Thoracic aorta (tissue), 2 donors: Measurements from ENCODE around the gene GRIK4. TPM values are rescaled to one million over a fixed set of nuclear protein-coding genes. Genes with fewer than 3 reads are reported as not detected.

Experiments used
- ATAC-seq: fragments of 150-250 bp; one replicate; pipeline ENCODE4 v1.8.0; 2017; ENCODE audit warnings: low read depth; ENCODE audit not compliant: insufficient number of reproducible peaks, low FRiP score
- DNase-seq: peaks from one replicate; pipeline ENCODE4 v3.0.0-alpha.2; 2020; ENCODE audit warnings: low spot score
- H3K27ac ChIP-seq, 2 donors: fragments of 200-600 bp; sonication (generic); 1 replicate in 1 of 2; 2 replicates in 1 of 2; pipeline ENCODE4 v1.5.1; 2016; ENCODE audit warnings: mild to moderate bottlenecking in 2 of 2, moderate library complexity in 2 of 2
- H3K27me3 ChIP-seq: fragments of 200-600 bp; sonication (generic); replicated peaks from 2 replicates; pipeline ENCODE4 v1.6.0; 2016; ENCODE audit warnings: mild to moderate bottlenecking; ENCODE audit not compliant: insufficient read depth
- H3K36me3 ChIP-seq: fragments of 200-600 bp; sonication (generic); one replicate; pipeline ENCODE4 v1.5.1; 2016
- H3K4me1 ChIP-seq, 2 donors: fragments of 200-600 bp; sonication (generic); 1 replicate in 1 of 2; 2 replicates in 1 of 2; pipeline versions ENCODE4 v1.5.1 to v1.6.0; 2016; ENCODE audit warnings: low read depth in 2 of 2, mild to moderate bottlenecking in 1 of 2; ENCODE audit not compliant: control insufficient read depth in 1 of 2
- H3K4me3 ChIP-seq: fragments of 200-600 bp; sonication (generic); 2 replicates; pipeline ENCODE4 v1.5.1; 2016; ENCODE audit warnings: mild to moderate bottlenecking
- H3K9me3 ChIP-seq: fragments of 200-600 bp; sonication (generic); 2 replicates; pipeline ENCODE4 v1.5.1; 2016
- total RNA-seq, 2 donors: library from RNA; depleted of rRNA; stranded (reverse); fragments of >200 nt; gene quantifications; one replicate each; pipeline versions ENCODE4 v1.1.0 to v1.2.3, GENCODE V29; 2016
- TF ChIP-seq, protein P1 (sequence below): fragments of 200-600 bp; sonication (generic); IDR thresholded peaks from one replicate; pipeline ENCODE4 v1.5.1; 2019; ENCODE audit warnings: antibody characterized with exemption

The GRIK4 gene
- total RNA-seq, 2 donors from 2014 or later = not detected

DNA sequence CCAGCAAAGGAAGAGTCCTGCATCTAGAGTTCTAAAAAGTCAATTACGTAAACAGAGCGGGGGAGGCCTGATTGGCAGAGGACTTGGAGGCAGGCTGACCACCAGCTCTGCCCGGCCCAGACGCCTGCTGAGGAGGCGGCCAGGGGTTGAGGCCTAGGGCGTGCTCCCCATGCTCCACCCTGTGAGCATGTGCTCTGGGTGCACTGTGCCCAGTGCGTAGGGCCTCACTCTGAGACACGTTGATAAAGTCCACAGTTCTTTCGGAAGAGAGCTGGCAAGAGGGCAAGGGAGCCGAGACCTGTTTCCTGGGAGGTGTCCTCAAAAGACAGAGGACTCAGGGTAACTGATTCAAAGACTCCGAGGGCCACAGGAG is 25.2 kb downstream of the GRIK4 start:
- Histone ChIP-seq H3K36me3 (no peaks in the 10 kb centered on the region), H3K9me3 (no peaks in the 10 kb centered on the region), H3K4me3 (no peak overlapping the region), H3K27me3 (no peaks in the 10 kb centered on the region), H3K4me1 (no peaks in the 10 kb centered on the region), H3K27ac (no peak overlapping the region)
- ATAC-seq = no peak
- TF ChIP-seq, protein P1, sequence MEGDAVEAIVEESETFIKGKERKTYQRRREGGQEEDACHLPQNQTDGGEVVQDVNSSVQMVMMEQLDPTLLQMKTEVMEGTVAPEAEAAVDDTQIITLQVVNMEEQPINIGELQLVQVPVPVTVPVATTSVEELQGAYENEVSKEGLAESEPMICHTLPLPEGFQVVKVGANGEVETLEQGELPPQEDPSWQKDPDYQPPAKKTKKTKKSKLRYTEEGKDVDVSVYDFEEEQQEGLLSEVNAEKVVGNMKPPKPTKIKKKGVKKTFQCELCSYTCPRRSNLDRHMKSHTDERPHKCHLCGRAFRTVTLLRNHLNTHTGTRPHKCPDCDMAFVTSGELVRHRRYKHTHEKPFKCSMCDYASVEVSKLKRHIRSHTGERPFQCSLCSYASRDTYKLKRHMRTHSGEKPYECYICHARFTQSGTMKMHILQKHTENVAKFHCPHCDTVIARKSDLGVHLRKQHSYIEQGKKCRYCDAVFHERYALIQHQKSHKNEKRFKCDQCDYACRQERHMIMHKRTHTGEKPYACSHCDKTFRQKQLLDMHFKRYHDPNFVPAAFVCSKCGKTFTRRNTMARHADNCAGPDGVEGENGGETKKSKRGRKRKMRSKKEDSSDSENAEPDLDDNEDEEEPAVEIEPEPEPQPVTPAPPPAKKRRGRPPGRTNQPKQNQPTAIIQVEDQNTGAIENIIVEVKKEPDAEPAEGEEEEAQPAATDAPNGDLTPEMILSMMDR = no peak
- DNase-seq = no peak

DNA sequence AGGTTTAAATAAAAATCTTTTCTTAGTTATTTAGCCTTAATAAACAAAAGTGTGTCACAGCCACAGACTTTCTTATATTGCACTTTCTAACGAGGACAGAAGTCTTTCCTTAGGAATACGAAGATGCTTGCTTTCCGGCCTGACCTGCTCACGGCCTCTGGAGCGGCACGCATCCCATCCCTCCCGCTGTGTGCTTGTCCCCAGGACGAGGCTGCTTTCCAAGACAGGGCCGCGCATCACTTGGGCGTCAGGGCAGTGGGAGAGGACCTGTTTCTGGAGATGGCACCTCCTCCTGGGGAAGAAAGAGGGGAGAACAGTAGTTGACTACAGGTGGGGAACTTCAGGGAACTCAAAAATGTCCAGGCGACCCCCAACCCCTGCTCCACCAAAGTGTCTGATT is 26.4 kb downstream of the GRIK4 start:
- TF ChIP-seq, protein P1 = no peak
- no peak overlapping the region for H3K4me3 ChIP-seq
- H3K9me3 ChIP-seq = no peaks in the 10 kb centered on the region
- H3K36me3 ChIP-seq = no peaks in the 10 kb centered on the region
- ATAC-seq = no peak
- DNase-seq = no peak
- no peaks in the 10 kb centered on the region for H3K27me3 ChIP-seq
- H3K27ac ChIP-seq = no peak overlapping the region
- no peaks in the 10 kb centered on the region for H3K4me1 ChIP-seq

DNA sequence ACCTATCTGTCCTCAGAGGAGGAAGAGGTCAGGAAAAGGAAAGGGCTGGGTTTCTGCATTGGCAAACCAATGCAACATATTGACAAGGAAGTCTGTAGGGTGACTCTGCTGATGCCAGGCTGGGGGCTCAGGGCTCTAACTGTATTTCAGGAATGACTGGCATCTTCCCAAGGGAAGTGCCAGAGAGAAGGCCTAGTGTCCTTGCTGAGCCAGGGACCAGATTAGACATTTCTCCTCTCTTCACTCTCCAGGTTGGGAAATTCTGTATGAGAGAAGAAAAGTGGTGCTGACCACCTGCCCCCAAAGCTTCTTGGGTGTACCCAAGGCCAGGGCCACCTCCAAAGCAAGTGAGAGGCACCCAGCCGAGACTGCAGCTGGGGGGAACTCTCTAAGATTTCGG is 27.2 kb downstream of the GRIK4 start:
- TF ChIP-seq, protein P1 = no peak
- Histone ChIP-seq H3K9me3 (no peaks in the 10 kb centered on the region), H3K27ac (no peak overlapping the region), H3K4me3 (no peak overlapping the region), H3K4me1 (no peaks in the 10 kb centered on the region), H3K36me3 (no peaks in the 10 kb centered on the region), H3K27me3 (no peaks in the 10 kb centered on the region)
- no peak for ATAC-seq
- DNase-seq = no peak

DNA sequence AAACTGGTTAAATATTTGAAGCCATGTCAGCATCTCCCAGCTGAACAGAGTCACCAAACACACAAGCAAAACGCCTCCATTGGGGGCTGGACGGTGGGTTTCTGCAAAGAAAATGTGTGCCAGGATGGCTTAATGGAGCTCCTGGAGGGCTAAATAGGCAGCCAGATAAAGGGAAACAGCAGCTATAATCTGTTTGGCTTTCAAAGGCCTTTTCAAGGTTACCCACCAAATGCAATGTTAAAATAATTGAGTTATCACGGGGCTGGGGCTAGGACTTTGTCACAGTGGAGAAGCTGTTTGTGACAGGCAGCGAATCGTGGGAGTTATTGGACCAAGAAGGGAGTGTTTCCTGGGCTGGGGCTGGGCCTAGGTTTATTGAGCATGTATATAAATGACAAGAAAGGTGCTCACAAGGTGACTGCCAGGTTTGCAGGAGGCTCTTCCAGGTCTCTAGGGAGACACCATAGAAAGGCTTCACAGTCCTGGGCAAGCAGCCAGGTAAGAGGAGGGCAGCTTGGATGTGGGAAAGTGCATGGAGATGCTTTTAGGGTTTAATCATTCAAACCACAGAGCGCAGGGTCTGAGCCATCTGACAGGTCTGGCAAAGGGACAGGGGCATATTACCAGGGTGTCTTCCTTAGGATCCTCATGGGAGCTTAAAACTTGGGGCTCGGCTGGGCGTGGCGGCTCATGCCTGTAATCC is 28.3 kb downstream of the GRIK4 start:
- no peak overlapping the region for H3K27ac ChIP-seq
- no peaks in the 10 kb centered on the region for H3K4me1 ChIP-seq
- TF ChIP-seq, protein P1 = no peak
- DNase-seq = no peak
- no peak overlapping the region for H3K4me3 ChIP-seq
- H3K36me3 ChIP-seq = no peaks in the 10 kb centered on the region
- H3K27me3 ChIP-seq = no peaks in the 10 kb centered on the region
- ATAC-seq = no peak
- H3K9me3 ChIP-seq = no peaks in the 10 kb centered on the region

DNA sequence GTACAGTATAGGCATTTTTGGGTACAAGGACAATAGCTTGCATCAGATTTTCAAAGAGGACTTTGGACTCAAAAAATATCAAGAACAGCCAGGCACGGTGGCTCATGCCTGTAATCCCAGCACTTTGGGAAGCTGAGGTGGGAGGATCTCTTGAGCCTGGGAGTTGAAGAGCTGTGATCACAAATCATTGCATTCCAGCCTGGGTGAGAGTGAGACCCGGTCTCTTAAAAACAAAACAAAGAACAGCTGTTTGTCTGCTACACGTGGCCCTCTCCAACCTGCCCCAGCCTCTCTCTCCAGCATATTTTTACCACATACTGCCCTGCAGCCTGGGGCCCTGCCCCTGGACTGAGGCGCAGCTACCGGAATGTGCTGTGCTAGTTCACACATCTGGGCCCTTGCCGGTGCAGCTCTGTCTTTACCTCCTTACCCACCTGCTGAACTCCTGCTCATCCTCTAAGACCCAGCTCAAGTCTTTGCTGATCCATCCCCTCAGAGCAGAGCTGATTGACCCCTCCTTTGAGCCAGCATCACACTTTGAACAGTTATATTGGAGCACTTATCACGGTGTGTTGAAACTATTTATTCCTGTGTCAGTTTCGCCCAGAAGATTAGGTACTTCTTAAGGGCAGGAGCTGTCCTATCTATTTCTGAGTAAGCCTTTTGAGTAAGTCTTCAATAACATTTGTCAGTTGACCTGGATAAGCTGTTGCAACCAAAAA is 29.4 kb downstream of the GRIK4 start:
- no peak for ATAC-seq
- DNase-seq = no peak
- TF ChIP-seq, protein P1 = no peak
- Histone ChIP-seq H3K4me1 (no peaks in the 10 kb centered on the region), H3K27me3 (no peaks in the 10 kb centered on the region), H3K4me3 (no peak overlapping the region), H3K9me3 (no peaks in the 10 kb centered on the region), H3K27ac (no peak overlapping the region), H3K36me3 (no peaks in the 10 kb centered on the region)
